WTC11 (cell line): ENCODE measurements around the gene EXOC4. TPM values are rescaled to one million over a fixed set of nuclear protein-coding genes. Genes with fewer than 3 reads are reported as not detected.

Experiments
- ATAC-seq: fragments of 200-7000 bp; cut with Tn5 transposase; 2 replicates; pipeline ENCODE4 v1.10.0; 2021; ENCODE audit warnings: mild to moderate bottlenecking, moderate library complexity
- CTCF ChIA-PET: fragments of 300-600 bp; sonication (Branson Sonifier 250); formaldehyde crosslinking; loops from one replicate; lab custom pipeline; 2021; ENCODE audit warnings: antibody characterized with exemption; lab: Charles Lee
- POLR2A ChIA-PET: fragments of 350-600 bp; sonication (Branson Sonifier 250); formaldehyde crosslinking; loops from one replicate; lab custom pipeline; 2021; ENCODE audit warnings: antibody characterized with exemption; lab: Charles Lee
- DNase-seq: peaks from one replicate; pipeline ENCODE4 v3.0.0; 2021; ENCODE audit warnings: low spot score
- H3K27ac Mint-ChIP-seq: 2 replicates; pipeline ENCODE4 v1.8.0; 2021; ENCODE audit warnings: mixed read lengths
- H3K27me3 Mint-ChIP-seq: 2 replicates; pipeline ENCODE4 v1.8.0; 2021; ENCODE audit warnings: low read depth, mild to moderate bottlenecking, moderate library complexity, mixed read lengths
- H3K36me3 Mint-ChIP-seq: 2 replicates; pipeline ENCODE4 v1.8.0; 2021; ENCODE audit warnings: mixed read lengths
- H3K4me1 Mint-ChIP-seq: 2 replicates; pipeline ENCODE4 v1.8.0; 2022; ENCODE audit warnings: mixed read lengths
- H3K4me3 Mint-ChIP-seq: 2 replicates; pipeline ENCODE4 v1.8.0; 2021; ENCODE audit warnings: mild to moderate bottlenecking, moderate library complexity, mixed read lengths
- H3K9me3 Mint-ChIP-seq: 2 replicates; pipeline ENCODE4 v1.8.0; 2021; ENCODE audit warnings: mixed read lengths
- AR ChIP-seq: fragments of 250-450 bp; sonication (Bioruptor Pico); IDR thresholded peaks from 2 replicates; pipeline ENCODE4 v1.9.0; 2021; ENCODE audit warnings: mild to moderate bottlenecking
- CTCF ChIP-seq: fragments of 200-600 bp; IDR thresholded peaks from 2 replicates; pipeline ENCODE4 v1.8.0; 2022; ENCODE audit warnings: antibody characterized with exemption
- HMGA2 ChIP-seq: fragments of 250-450 bp; sonication (Bioruptor Pico); IDR thresholded peaks from 2 replicates; pipeline ENCODE4 v1.4.0; 2021; ENCODE audit warnings: mild to moderate bottlenecking, moderate library complexity
- HMGXB4 ChIP-seq: sonication (generic); formaldehyde crosslinking; IDR thresholded peaks from 2 replicates; pipeline ENCODE4 v1.8.1; 2023; ENCODE audit warnings: mild to moderate bottlenecking, moderate library complexity, missing genetic modification reagents
- MAX ChIP-seq: sonication (generic); formaldehyde crosslinking; IDR thresholded peaks from 2 replicates; pipeline ENCODE4 v1.8.0; 2022; ENCODE audit warnings: mild to moderate bottlenecking, missing genetic modification reagents
- MLX ChIP-seq: sonication (generic); formaldehyde crosslinking; IDR thresholded peaks from 2 replicates; pipeline ENCODE4 v1.8.1; 2023; ENCODE audit warnings: mild to moderate bottlenecking, missing genetic modification reagents, moderate library complexity
- NFE2L1 ChIP-seq: sonication (generic); formaldehyde crosslinking; IDR thresholded peaks from 2 replicates; pipeline ENCODE4 v1.8.1; 2023; ENCODE audit warnings: missing genetic modification reagents
- NR2C2 ChIP-seq: sonication (generic); formaldehyde crosslinking; IDR thresholded peaks from 2 replicates; pipeline ENCODE4 v1.8.0; 2022; ENCODE audit warnings: mild to moderate bottlenecking, missing genetic modification reagents
- NR3C1 ChIP-seq: sonication (generic); formaldehyde crosslinking; conservative IDR thresholded peaks from 2 replicates; pipeline ENCODE4 v1.8.1; 2023; ENCODE audit warnings: low read depth, mild to moderate bottlenecking, missing genetic modification reagents
- SP1 ChIP-seq: sonication (generic); formaldehyde crosslinking; conservative IDR thresholded peaks from 2 replicates; pipeline ENCODE4 v1.8.1; 2022; ENCODE audit warnings: missing genetic modification reagents
- TEAD1 ChIP-seq: sonication (generic); formaldehyde crosslinking; IDR thresholded peaks from 2 replicates; pipeline ENCODE4 v1.8.0; 2022; ENCODE audit warnings: mild to moderate bottlenecking, missing genetic modification reagents
- ZSCAN18 ChIP-seq: fragments of 250-450 bp; sonication (Bioruptor Pico); IDR thresholded peaks from 2 replicates; pipeline ENCODE4 v2.1.2; 2022; ENCODE audit warnings: mild to moderate bottlenecking, moderate library complexity
- total RNA-seq: library from RNA; stranded (reverse); gene quantifications from 3 replicates; pipeline ENCODE4 v1.2.3, GENCODE V29; 2021

The EXOC4 gene
- total RNA-seq, 1 experiment from 2014 or later, result 62.0 TPM

- peak; percentile 55 for DNase-seq
- no peak overlapping the region for H3K4me3 Mint-ChIP-seq
- H3K4me1 Mint-ChIP-seq, result peaks cover 9% of the 10 kb centered on the region
- H3K27ac Mint-ChIP-seq, result no peak overlapping the region
- H3K36me3 Mint-ChIP-seq, result 0 out of 2 replicates have a peak, but pooled peaks cover 3% of the 10 kb centered on the region
- H3K9me3 Mint-ChIP-seq, result peaks cover 11% of the 10 kb centered on the region
- TF ChIP-seq HMGXB4 (CRISPR knock-in tag) (no peak), CTCF (peak; percentile 36; the same call in 1 of the 2 replicates), MAX (0 out of 2 replicates have a peak, but pooled peaks have one; percentile 24), TEAD1 (CRISPR knock-in tag) (no peak), AR (CRISPR knock-in tag) (no peak)
- POLR2A ChIA-PET, result no interaction called here
- ATAC-seq, result peak; percentile 91
- CTCF ChIA-PET, result interaction anchor here (0.7 to 1.8 kb wide), 11 partner anchors 10 to 1583 kb away, joined by 3 to 13 read pairs (median 3); no protein-coding TSS in a partner anchor
- no peaks in the 10 kb centered on the region for H3K27me3 Mint-ChIP-seq
These were observed 600.9 kb downstream of the EXOC4 start for GRCh38 chr7:133853706-133854276.

- H3K4me3 Mint-ChIP-seq, result no peak overlapping the region
- CTCF ChIA-PET, result interaction anchor here (0.7 to 1.8 kb wide), 12 partner anchors 9 to 420 kb away, joined by 3 to 13 read pairs (median 4); no protein-coding TSS in a partner anchor
- TF ChIP-seq NR3C1 (CRISPR knock-in tag) (no peak), HMGA2 (CRISPR knock-in tag) (peak; percentile 23; the same call in 1 of the 2 replicates), CTCF (peak; percentile 38; the same call in 1 of the 2 replicates)
- TF ChIP-seq, all 79 proteins: peak for 2
- DNase-seq (no peak), ATAC-seq (no peak)
- H3K27me3 Mint-ChIP-seq, result no peaks in the 10 kb centered on the region
- H3K4me1 Mint-ChIP-seq, result peaks cover 19% of the 10 kb centered on the region
- no peak overlapping the region for H3K27ac Mint-ChIP-seq
- H3K9me3 Mint-ChIP-seq, result peaks cover 14% of the 10 kb centered on the region
- H3K36me3 Mint-ChIP-seq, result 0 out of 2 replicates have a peak, but pooled peaks cover 3% of the 10 kb centered on the region
- POLR2A ChIA-PET, result interaction anchor here (0.7 kb wide), 1 partner anchor 491 kb away, joined by 3 read pairs; no protein-coding TSS in a partner anchor
These were observed 601.9 kb downstream of the EXOC4 start for GRCh38 chr7:133854739-133855138.

GRCh38 chr7:133857376-133858119 is 604.7 kb downstream of the EXOC4 start:
- no peaks in the 10 kb centered on the region for H3K27me3 Mint-ChIP-seq
- no peak for DNase-seq
- 0 out of 2 replicates have a peak, but pooled peaks cover 3% of the 10 kb centered on the region for H3K36me3 Mint-ChIP-seq
- peaks cover 31% of the 10 kb centered on the region for H3K4me1 Mint-ChIP-seq
- CTCF ChIA-PET, result no interaction called here
- ATAC-seq, result no peak
- TF ChIP-seq NR2C2 (no peak), MLX (CRISPR knock-in tag) (no peak), SP1 (CRISPR knock-in tag) (no peak), ZSCAN18 (CRISPR knock-in tag) (no peak), NFE2L1 (CRISPR knock-in tag) (no peak)
- TF ChIP-seq, all 79 proteins: peak for 0
- Mint-ChIP-seq H3K4me3 (no peak overlapping the region), H3K9me3 (peaks cover 14% of the 10 kb centered on the region), H3K27ac (no peak overlapping the region)
- POLR2A ChIA-PET, result no interaction called here
